OCI-LY7 (cell line): Measurements from ENCODE around the gene TMEM44. TPM values are rescaled to one million over a fixed set of nuclear protein-coding genes. Genes with fewer than 3 reads are reported as not detected.

Experiments
- BruUV-seq: library from RNA; stranded (reverse); fragments of 400-500 nt; replicated peaks from 2 replicates; lab custom pipeline; 2021; lab: Mats Ljungman, UMichigan
- CTCF ChIA-PET: fragments of 300-600 bp; sonication (Branson Sonifier 250); formaldehyde crosslinking; loops from one replicate; lab custom pipeline; 2022; ENCODE audit warnings: antibody characterized with exemption; ENCODE audit not compliant: unreplicated experiment; lab: Charles Lee
- POLR2A ChIA-PET: fragments of 300-600 bp; sonication (Branson Sonifier 250); formaldehyde crosslinking; loops from one replicate; lab custom pipeline; 2022; ENCODE audit warnings: antibody characterized with exemption; lab: Charles Lee
- DNase-seq: peaks from one replicate; pipeline ENCODE4 v3.0.0-alpha.2; 2015; ENCODE audit warnings: low spot score
- H2AFZ ChIP-seq: fragments of 200-600 bp; sonication (generic), shearing (Covaris generic); 2 replicates; pipeline ENCODE4 v1.6.1; 2014; ENCODE audit warnings: mild to moderate bottlenecking, antibody characterized with exemption, low read length, moderate library complexity
- H3K27ac ChIP-seq: fragments of 200-600 bp; sonication (generic); 2 replicates; pipeline ENCODE4 v1.5.1; 2014; ENCODE audit warnings: mixed run types, low read depth, mild to moderate bottlenecking, moderate library complexity, low read length, inconsistent platforms; ENCODE audit not compliant: poor library complexity, severe bottlenecking
- H3K36me3 ChIP-seq: fragments of 200-600 bp; sonication (generic); 2 replicates; pipeline ENCODE4 v1.6.1; 2014; ENCODE audit warnings: mild to moderate bottlenecking, antibody characterized with exemption, low read length, moderate library complexity, mixed read lengths; ENCODE audit not compliant: insufficient read depth
- H3K4me1 ChIP-seq: fragments of 200-600 bp; sonication (generic); 2 replicates; pipeline ENCODE4 v1.5.1; 2014; ENCODE audit warnings: mild to moderate bottlenecking, low read length; ENCODE audit not compliant: insufficient read depth, poor library complexity, severe bottlenecking
- H3K4me2 ChIP-seq: fragments of 200-600 bp; sonication (generic); 2 replicates; pipeline ENCODE4 v1.6.1; 2014; ENCODE audit warnings: mild to moderate bottlenecking, low read length
- H3K4me3 ChIP-seq: fragments of 200-600 bp; sonication (generic); 2 replicates; pipeline ENCODE4 v1.5.1; 2014; ENCODE audit warnings: mild to moderate bottlenecking, low read depth, low read length; ENCODE audit not compliant: poor library complexity, severe bottlenecking
- H3K79me2 ChIP-seq: fragments of 200-600 bp; sonication (generic); 2 replicates; pipeline ENCODE4 v1.6.1; 2016; ENCODE audit warnings: low read depth, mild to moderate bottlenecking, low read length, moderate library complexity, mixed read lengths; ENCODE audit not compliant: insufficient read depth
- H3K9me2 ChIP-seq: fragments of 200-600 bp; sonication (generic); 2 replicates; pipeline ENCODE4 v1.6.1; 2016; ENCODE audit warnings: mild to moderate bottlenecking, low read length, mixed read lengths; ENCODE audit not compliant: insufficient read depth
- H3K9me3 ChIP-seq: fragments of 200-600 bp; sonication (generic); 2 replicates; pipeline ENCODE4 v1.6.1; 2014; ENCODE audit warnings: mild to moderate bottlenecking, mixed run types, low read length, mixed read lengths
- H4K20me1 ChIP-seq: fragments of 200-600 bp; sonication (generic); 2 replicates; pipeline ENCODE4 v1.6.1; 2014; ENCODE audit warnings: mild to moderate bottlenecking, antibody characterized with exemption, low read length, moderate library complexity, mixed read lengths; ENCODE audit not compliant: insufficient read depth
- EZH2phosphoT487 ChIP-seq: fragments of 200-600 bp; sonication (generic); IDR thresholded peaks from 2 replicates; pipeline ENCODE4 v1.6.1; 2018; ENCODE audit warnings: low read depth, borderline replicate concordance, mild to moderate bottlenecking, mixed run types, antibody characterized with exemption, low read length, moderate library complexity, mixed read lengths
- intact Hi-C: fragments of 100-400 bp; cut with micrococcal nuclease; formaldehyde crosslinking; loops from one replicate; pipeline ENCODE4 v1.10.0; 2022; ENCODE audit not compliant: unreplicated experiment
- total RNA-seq, 2 experiments: library from RNA; depleted of rRNA in 1 of 2; stranded (reverse); fragments of >200 nt in 1 of 2; shearing (Covaris generic) in 1 of 2; gene quantifications; 2 replicates each; pipeline ENCODE4 v1.2.3, GENCODE V29; 2014 to 2022
- TF ChIP-seq, protein P1 (sequence below): fragments of 200-600 bp; sonication (generic); conservative IDR thresholded peaks from 2 replicates; pipeline ENCODE4 v1.5.1; 2014; ENCODE audit warnings: mild to moderate bottlenecking, antibody characterized with exemption, low read length, moderate library complexity, mixed read lengths

TMEM44 gene
- total RNA-seq, 2 experiments from 2014 or later = 8.8 to 22.9 TPM

GRCh38 chr3:194623449-194624290 lies 9.5 kb downstream of the TMEM44 start:
- Histone ChIP-seq H2AFZ (no peak overlapping the region), H3K79me2 (no peaks in the 10 kb centered on the region), H3K4me1 (no peaks in the 10 kb centered on the region), H3K4me2 (no peak overlapping the region), H3K27ac (no peak overlapping the region), H3K9me3 (no peaks in the 10 kb centered on the region), H3K9me2 (no peaks in the 10 kb centered on the region), H3K36me3 (no peaks in the 10 kb centered on the region), H4K20me1 (no peaks in the 10 kb centered on the region), H3K4me3 (no peak overlapping the region)
- BruUV-seq = no TSS peak
- CTCF ChIA-PET = no interaction called here
- DNase-seq = no peak
- intact Hi-C loops = no loop called here
- POLR2A ChIA-PET = no interaction called here
- TF ChIP-seq, protein P1, sequence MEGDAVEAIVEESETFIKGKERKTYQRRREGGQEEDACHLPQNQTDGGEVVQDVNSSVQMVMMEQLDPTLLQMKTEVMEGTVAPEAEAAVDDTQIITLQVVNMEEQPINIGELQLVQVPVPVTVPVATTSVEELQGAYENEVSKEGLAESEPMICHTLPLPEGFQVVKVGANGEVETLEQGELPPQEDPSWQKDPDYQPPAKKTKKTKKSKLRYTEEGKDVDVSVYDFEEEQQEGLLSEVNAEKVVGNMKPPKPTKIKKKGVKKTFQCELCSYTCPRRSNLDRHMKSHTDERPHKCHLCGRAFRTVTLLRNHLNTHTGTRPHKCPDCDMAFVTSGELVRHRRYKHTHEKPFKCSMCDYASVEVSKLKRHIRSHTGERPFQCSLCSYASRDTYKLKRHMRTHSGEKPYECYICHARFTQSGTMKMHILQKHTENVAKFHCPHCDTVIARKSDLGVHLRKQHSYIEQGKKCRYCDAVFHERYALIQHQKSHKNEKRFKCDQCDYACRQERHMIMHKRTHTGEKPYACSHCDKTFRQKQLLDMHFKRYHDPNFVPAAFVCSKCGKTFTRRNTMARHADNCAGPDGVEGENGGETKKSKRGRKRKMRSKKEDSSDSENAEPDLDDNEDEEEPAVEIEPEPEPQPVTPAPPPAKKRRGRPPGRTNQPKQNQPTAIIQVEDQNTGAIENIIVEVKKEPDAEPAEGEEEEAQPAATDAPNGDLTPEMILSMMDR = no peak
- no peak for TF ChIP-seq EZH2phosphoT487

GRCh38 chr3:194622621-194623340 lies 10.4 kb downstream of the TMEM44 start:
- intact Hi-C loops = no loop called here
- Histone ChIP-seq H3K36me3 (no peaks in the 10 kb centered on the region), H4K20me1 (no peaks in the 10 kb centered on the region), H3K4me3 (no peak overlapping the region), H3K9me2 (no peaks in the 10 kb centered on the region), H3K79me2 (no peaks in the 10 kb centered on the region), H3K9me3 (no peaks in the 10 kb centered on the region), H2AFZ (no peak overlapping the region), H3K27ac (no peak overlapping the region), H3K4me2 (no peak overlapping the region), H3K4me1 (no peaks in the 10 kb centered on the region)
- no peak for DNase-seq
- TF ChIP-seq EZH2phosphoT487 = no peak
- TF ChIP-seq, protein P1 = no peak
- ChIA-PET CTCF (interaction anchor here (0.6 kb wide), 1 partner anchor 457 kb away, joined by 4 read pairs; no protein-coding TSS in a partner anchor), POLR2A (no interaction called here)
- no TSS peak for BruUV-seq
